RWPE2 (cell line): ENCODE measurements around the gene ABCC9.

Experiments
- ATAC-seq: fragments of 200-7000 bp; cut with Tn5 transposase; 3 replicates; pipeline ENCODE4 v1.9.1; 2021; ENCODE audit warnings: low read depth
- DNase-seq: peaks from one replicate; pipeline ENCODE4 v3.0.0-alpha.2; 2020; ENCODE audit warnings: low spot score
- H3K27ac ChIP-seq: fragments of 450-650 bp; 2 replicates; pipeline ENCODE4 v1.5.1; 2017; ENCODE audit warnings: mild to moderate bottlenecking; ENCODE audit not compliant: poor library complexity, severe bottlenecking
- H3K27me3 ChIP-seq: fragments of 250-450 bp; sonication (Bioruptor Pico); 2 replicates; pipeline ENCODE4 v1.5.1; 2021; ENCODE audit warnings: mild to moderate bottlenecking, moderate library complexity; ENCODE audit not compliant: insufficient read depth, poor library complexity, severe bottlenecking
- H3K36me3 ChIP-seq: fragments of 250-450 bp; sonication (Bioruptor Pico); 2 replicates; pipeline ENCODE4 v1.5.1; 2020; ENCODE audit warnings: low read depth, mild to moderate bottlenecking, moderate library complexity
- H3K4me1 ChIP-seq: fragments of 250-450 bp; sonication (Bioruptor Pico); 2 replicates; pipeline ENCODE4 v1.5.1; 2021; ENCODE audit warnings: mild to moderate bottlenecking, moderate library complexity; ENCODE audit not compliant: insufficient read depth, poor library complexity, severe bottlenecking
- H3K4me3 ChIP-seq: fragments of 250-450 bp; sonication (Bioruptor Pico); 2 replicates; pipeline ENCODE4 v1.5.1; 2021; ENCODE audit warnings: mild to moderate bottlenecking, moderate library complexity; ENCODE audit not compliant: severe bottlenecking
- H3K9me3 ChIP-seq: fragments of 250-450 bp; sonication (Bioruptor Pico); 2 replicates; pipeline ENCODE4 v1.5.1; 2021; ENCODE audit warnings: mild to moderate bottlenecking, moderate library complexity; ENCODE audit not compliant: severe bottlenecking
- TF ChIP-seq, protein P1 (sequence below): fragments of 450-650 bp; IDR thresholded peaks from one replicate; pipeline ENCODE4 v1.5.1; 2017; ENCODE audit warnings: mild to moderate bottlenecking, moderate library complexity; ENCODE audit not compliant: poor library complexity, severe bottlenecking

ABCC9 gene

DNA sequence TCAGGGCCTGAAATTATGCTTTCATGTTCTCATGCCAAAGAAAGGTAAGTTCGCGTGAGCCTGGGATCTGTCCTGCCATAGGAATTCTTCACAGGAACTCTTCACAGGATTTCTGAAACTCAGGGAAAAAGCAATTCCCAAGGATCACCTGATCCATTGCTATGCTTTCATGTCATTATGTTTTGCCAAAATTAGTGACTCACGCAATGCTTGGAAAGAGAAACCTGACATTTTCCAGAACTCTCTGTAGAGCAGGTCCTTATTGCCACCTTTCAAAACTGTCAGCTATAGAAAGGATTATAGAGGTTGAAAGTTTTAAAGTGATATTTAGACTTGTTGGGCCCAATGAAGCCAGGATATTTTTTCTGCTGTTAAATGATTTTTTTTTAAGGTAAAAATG lies 160.4 kb downstream of the ABCC9 start:
- H3K4me1 ChIP-seq = no peaks in the 10 kb centered on the region
- no peak overlapping the region for H3K4me3 ChIP-seq
- H3K27me3 ChIP-seq = no peaks in the 10 kb centered on the region
- TF ChIP-seq, protein P1, sequence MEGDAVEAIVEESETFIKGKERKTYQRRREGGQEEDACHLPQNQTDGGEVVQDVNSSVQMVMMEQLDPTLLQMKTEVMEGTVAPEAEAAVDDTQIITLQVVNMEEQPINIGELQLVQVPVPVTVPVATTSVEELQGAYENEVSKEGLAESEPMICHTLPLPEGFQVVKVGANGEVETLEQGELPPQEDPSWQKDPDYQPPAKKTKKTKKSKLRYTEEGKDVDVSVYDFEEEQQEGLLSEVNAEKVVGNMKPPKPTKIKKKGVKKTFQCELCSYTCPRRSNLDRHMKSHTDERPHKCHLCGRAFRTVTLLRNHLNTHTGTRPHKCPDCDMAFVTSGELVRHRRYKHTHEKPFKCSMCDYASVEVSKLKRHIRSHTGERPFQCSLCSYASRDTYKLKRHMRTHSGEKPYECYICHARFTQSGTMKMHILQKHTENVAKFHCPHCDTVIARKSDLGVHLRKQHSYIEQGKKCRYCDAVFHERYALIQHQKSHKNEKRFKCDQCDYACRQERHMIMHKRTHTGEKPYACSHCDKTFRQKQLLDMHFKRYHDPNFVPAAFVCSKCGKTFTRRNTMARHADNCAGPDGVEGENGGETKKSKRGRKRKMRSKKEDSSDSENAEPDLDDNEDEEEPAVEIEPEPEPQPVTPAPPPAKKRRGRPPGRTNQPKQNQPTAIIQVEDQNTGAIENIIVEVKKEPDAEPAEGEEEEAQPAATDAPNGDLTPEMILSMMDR = no peak
- no peaks in the 10 kb centered on the region for H3K36me3 ChIP-seq
- no peaks in the 10 kb centered on the region for H3K9me3 ChIP-seq
- H3K27ac ChIP-seq = no peak overlapping the region
- DNase-seq (no peak), ATAC-seq (no peak)

GRCh38 chr12:21776175-21776574 lies 165.1 kb downstream of the ABCC9 start:
- no peaks in the 10 kb centered on the region for H3K27me3 ChIP-seq
- no peaks in the 10 kb centered on the region for H3K36me3 ChIP-seq
- DNase-seq (no peak), ATAC-seq (no peak)
- no peak overlapping the region for H3K27ac ChIP-seq
- no peaks in the 10 kb centered on the region for H3K4me1 ChIP-seq
- no peak overlapping the region for H3K4me3 ChIP-seq
- no peaks in the 10 kb centered on the region for H3K9me3 ChIP-seq
- TF ChIP-seq, protein P1 = no peak

GRCh38 chr12:21775133-21775820 lies 165.9 kb downstream of the ABCC9 start:
- no peak for ATAC-seq
- H3K27ac ChIP-seq = no peak overlapping the region
- DNase-seq = no peak
- TF ChIP-seq, protein P1 = no peak
- H3K4me1 ChIP-seq = no peaks in the 10 kb centered on the region
- no peak overlapping the region for H3K4me3 ChIP-seq
- H3K27me3 ChIP-seq = no peaks in the 10 kb centered on the region
- H3K36me3 ChIP-seq = no peaks in the 10 kb centered on the region
- H3K9me3 ChIP-seq = no peaks in the 10 kb centered on the region

- no peak for DNase-seq
- Histone ChIP-seq H3K36me3 (no peaks in the 10 kb centered on the region), H3K4me3 (no peak within 1 kb of the TSS), H3K4me1 (no peaks in the 10 kb centered on the region), H3K27ac (no peak within 1 kb of the TSS), H3K27me3 (no peaks in the 10 kb centered on the region), H3K9me3 (no peaks in the 10 kb centered on the region)
- TF ChIP-seq, protein P1 = no peak
- ATAC-seq = no peak
Observed at GRCh38 chr12:21774358-21775132, 166.7 kb downstream of the ABCC9 start, which contains the start of gene KCNJ8. TSS of gene KCNJ8 (minus strand) at chr12:21774706. CDS start at chr12:21773616, 1,090 bp downstream.
